Suprapubic skin (tissue), 4 donors: ENCODE data around the gene S100P. TPM values are rescaled to one million over a fixed set of nuclear protein-coding genes. Genes with fewer than 3 reads are reported as not detected.
A peak's percentile ranks its signal among the peaks of the same experiment; 100 is the strongest.

Experiments used
- DNase-seq, 2 donors: peaks; one replicate each; pipeline ENCODE4 v3.0.0-alpha.2; 2019; ENCODE audit warnings: low spot score in 2 of 2
- H3K27ac ChIP-seq: fragments of 200-600 bp; sonication (generic); one replicate; pipeline ENCODE4 v1.5.1; 2019
- H3K27me3 ChIP-seq: fragments of 200-600 bp; sonication (generic); one replicate; pipeline ENCODE4 v1.5.1; 2019
- H3K36me3 ChIP-seq: fragments of 200-600 bp; sonication (generic); one replicate; pipeline ENCODE4 v1.5.1; 2019
- H3K4me1 ChIP-seq: fragments of 200-600 bp; sonication (generic); one replicate; pipeline ENCODE4 v1.5.1; 2019
- H3K4me3 ChIP-seq: fragments of 200-600 bp; sonication (generic); one replicate; pipeline ENCODE4 v1.5.1; 2019; ENCODE audit warnings: mild to moderate bottlenecking
- H3K9me3 ChIP-seq: fragments of 200-600 bp; sonication (generic); one replicate; pipeline ENCODE4 v1.5.1; 2019
- EP300 ChIP-seq: sonication (generic); formaldehyde crosslinking; IDR thresholded peaks from one replicate; pipeline ENCODE4 v1.6.1; 2017; ENCODE audit warnings: antibody characterized with exemption
- POLR2A ChIP-seq, 2 donors: fragments of 450-650 bp; IDR thresholded peaks; one replicate each; pipeline ENCODE4 v1.6.1; 2017; ENCODE audit warnings: antibody characterized with exemption in 2 of 2, mild to moderate bottlenecking in 2 of 2, moderate library complexity in 2 of 2
- POLR2AphosphoS5 ChIP-seq, 3 donors: sonication (generic); formaldehyde crosslinking; IDR thresholded peaks; one replicate each; pipeline ENCODE4 v1.6.1; 2017; ENCODE audit warnings: antibody characterized with exemption in 3 of 3
- WGBS: methylation state at CpG from one replicate; pipeline ENCODE4 v1.1.5; 2018; 5-methylcytosine and 5-hydroxymethylcytosine counted together
- total RNA-seq, 4 donors: library from RNA; depleted of rRNA; stranded (reverse); fragments of >200 nt; gene quantifications; one replicate each; pipeline ENCODE4 v1.1.0, GENCODE V29; 2016
- TF ChIP-seq, protein P1 (sequence below), 2 donors: fragments of 200-600 bp in 1 of 2; fragments of 450-650 bp in 1 of 2; sonication (generic) in 1 of 2; IDR thresholded peaks; one replicate each; pipeline ENCODE4 v1.5.1; 2016 to 2019; ENCODE audit warnings: antibody characterized with exemption in 2 of 2, mild to moderate bottlenecking in 1 of 2, moderate library complexity in 1 of 2

Gene S100P
- total RNA-seq, 4 donors from 2014 or later = 4.7 to 27.7 (median 9.3) TPM

- H3K27me3 ChIP-seq = no peaks in the 10 kb centered on the region
- H3K4me3 ChIP-seq = no peak overlapping the region
- H3K4me1 ChIP-seq = peaks cover 9% of the 10 kb centered on the region
- H3K36me3 ChIP-seq = no peaks in the 10 kb centered on the region
- 83% methylated on average over 7 of the region's 11 CpGs for WGBS
- TF ChIP-seq POLR2A (IDR thresholded peaks at IDR 0.05) (no peak), EP300 (no peak), POLR2AphosphoS5 (IDR thresholded peaks at IDR 0.05) (no peak)
- TF ChIP-seq, protein P1, sequence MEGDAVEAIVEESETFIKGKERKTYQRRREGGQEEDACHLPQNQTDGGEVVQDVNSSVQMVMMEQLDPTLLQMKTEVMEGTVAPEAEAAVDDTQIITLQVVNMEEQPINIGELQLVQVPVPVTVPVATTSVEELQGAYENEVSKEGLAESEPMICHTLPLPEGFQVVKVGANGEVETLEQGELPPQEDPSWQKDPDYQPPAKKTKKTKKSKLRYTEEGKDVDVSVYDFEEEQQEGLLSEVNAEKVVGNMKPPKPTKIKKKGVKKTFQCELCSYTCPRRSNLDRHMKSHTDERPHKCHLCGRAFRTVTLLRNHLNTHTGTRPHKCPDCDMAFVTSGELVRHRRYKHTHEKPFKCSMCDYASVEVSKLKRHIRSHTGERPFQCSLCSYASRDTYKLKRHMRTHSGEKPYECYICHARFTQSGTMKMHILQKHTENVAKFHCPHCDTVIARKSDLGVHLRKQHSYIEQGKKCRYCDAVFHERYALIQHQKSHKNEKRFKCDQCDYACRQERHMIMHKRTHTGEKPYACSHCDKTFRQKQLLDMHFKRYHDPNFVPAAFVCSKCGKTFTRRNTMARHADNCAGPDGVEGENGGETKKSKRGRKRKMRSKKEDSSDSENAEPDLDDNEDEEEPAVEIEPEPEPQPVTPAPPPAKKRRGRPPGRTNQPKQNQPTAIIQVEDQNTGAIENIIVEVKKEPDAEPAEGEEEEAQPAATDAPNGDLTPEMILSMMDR (IDR thresholded peaks at IDR 0.05) = no peak
- H3K9me3 ChIP-seq = no peaks in the 10 kb centered on the region
- no peak overlapping the region for H3K27ac ChIP-seq
- DNase-seq = no peak
Measured at GRCh38 chr4:6684656-6685055, 9.0 kb upstream of the S100P start.

DNA sequence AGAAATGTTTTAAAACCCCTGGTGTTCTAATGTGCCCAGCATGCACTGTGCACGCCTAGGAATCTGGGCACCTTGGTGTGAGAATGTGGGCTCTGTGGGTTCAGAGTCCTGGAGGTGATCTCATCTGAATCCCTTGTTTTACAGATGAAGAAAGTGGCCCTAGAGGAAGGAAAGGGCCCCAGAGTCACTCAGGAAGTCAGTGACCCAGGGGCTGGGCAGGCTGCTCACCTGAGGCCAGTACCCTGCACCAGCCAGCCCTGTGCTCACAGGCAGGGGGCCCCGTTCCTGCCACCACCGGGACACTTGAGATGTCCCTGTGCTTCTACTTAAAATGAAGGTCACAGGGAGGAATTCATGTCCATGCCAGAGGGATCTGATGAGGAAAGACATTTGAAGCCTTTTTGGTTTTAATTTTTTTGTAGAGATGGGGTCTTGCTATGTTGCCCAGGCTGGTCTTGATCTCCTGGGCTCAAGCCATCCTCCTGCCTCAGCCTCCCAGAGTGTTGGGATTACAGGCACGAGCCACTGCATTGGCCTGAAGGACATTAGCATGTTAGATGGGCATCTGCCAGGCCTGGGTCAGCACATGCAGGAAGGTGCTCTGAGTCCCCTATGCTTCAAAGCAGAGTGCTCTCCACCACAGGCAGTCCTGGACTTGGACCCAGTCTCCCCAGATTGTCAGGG is 7.4 kb upstream of the S100P start:
- Histone ChIP-seq H3K36me3 (no peaks in the 10 kb centered on the region), H3K9me3 (no peaks in the 10 kb centered on the region), H3K4me3 (no peak overlapping the region), H3K27me3 (no peaks in the 10 kb centered on the region), H3K4me1 (peaks cover 13% of the 10 kb centered on the region), H3K27ac (no peak overlapping the region)
- no peak for DNase-seq
- WGBS = 97% methylated on average over 3 of the region's 4 CpGs
- TF ChIP-seq, protein P1 (IDR thresholded peaks at IDR 0.05) = no peak
- TF ChIP-seq EP300 (no peak), POLR2AphosphoS5 (IDR thresholded peaks at IDR 0.05) (no peak), POLR2A (IDR thresholded peaks at IDR 0.05) (no peak)

GRCh38 chr4:6687947-6688878 is 5.5 kb upstream of the S100P start:
- Histone ChIP-seq H3K9me3 (no peaks in the 10 kb centered on the region), H3K27ac (peak overlapping the region; percentile 76), H3K4me3 (no peak overlapping the region), H3K36me3 (no peaks in the 10 kb centered on the region), H3K4me1 (peaks cover 15% of the 10 kb centered on the region), H3K27me3 (no peaks in the 10 kb centered on the region)
- WGBS = 86% methylated on average over 22 of the region's 24 CpGs
- no peak for DNase-seq
- no peak for TF ChIP-seq POLR2AphosphoS5 (IDR thresholded peaks at IDR 0.05)
- TF ChIP-seq, protein P1 (IDR thresholded peaks at IDR 0.05) = peak in 1 of 2 donors; percentile 19

DNA sequence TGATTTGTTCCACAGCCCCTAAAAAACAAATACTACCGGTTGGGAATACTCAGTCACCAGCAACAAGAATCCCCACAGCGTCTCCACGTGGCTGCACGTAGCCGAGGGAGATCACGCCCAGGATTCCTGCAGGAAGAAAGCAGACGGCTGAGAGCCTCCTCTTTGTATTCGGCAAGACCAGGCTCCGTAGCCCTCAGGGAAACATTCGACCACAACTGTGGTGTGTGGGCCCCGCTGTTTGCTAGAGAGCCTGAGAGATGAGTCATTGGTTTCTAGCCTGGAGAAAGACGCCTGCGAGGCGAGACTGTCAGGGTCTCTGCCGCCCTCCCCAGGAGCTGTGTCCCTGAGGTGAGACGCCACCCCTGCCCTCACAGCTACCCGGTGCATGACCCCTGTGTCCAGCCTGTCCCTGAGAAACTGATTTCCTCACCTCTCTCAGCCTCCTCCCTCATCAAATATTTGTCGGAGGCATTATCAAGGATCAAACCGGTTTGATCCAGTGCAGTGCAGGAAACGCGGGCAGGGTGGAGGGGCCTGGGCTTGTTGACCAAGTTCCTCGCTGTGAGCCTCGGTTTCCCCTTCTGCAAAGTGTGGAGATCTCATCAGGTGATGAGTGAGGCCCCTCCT is 4.7 kb upstream of the S100P start:
- peak overlapping the region; percentile 76 for H3K27ac ChIP-seq
- no peaks in the 10 kb centered on the region for H3K36me3 ChIP-seq
- H3K27me3 ChIP-seq = no peaks in the 10 kb centered on the region
- no peak for TF ChIP-seq POLR2AphosphoS5 (IDR thresholded peaks at IDR 0.05)
- no peak for TF ChIP-seq POLR2A (IDR thresholded peaks at IDR 0.05)
- TF ChIP-seq, protein P1 (IDR thresholded peaks at IDR 0.05) = no peak
- no peak for TF ChIP-seq EP300
- H3K4me1 ChIP-seq = peaks cover 22% of the 10 kb centered on the region
- H3K9me3 ChIP-seq = no peaks in the 10 kb centered on the region
- no peak for DNase-seq
- WGBS = 47% methylated on average over 17 of the region's 23 CpGs
- H3K4me3 ChIP-seq = peak overlapping the region; percentile 11
